Measurements from ENCODE around the gene RGS3.

Gene RGS3

DNA sequence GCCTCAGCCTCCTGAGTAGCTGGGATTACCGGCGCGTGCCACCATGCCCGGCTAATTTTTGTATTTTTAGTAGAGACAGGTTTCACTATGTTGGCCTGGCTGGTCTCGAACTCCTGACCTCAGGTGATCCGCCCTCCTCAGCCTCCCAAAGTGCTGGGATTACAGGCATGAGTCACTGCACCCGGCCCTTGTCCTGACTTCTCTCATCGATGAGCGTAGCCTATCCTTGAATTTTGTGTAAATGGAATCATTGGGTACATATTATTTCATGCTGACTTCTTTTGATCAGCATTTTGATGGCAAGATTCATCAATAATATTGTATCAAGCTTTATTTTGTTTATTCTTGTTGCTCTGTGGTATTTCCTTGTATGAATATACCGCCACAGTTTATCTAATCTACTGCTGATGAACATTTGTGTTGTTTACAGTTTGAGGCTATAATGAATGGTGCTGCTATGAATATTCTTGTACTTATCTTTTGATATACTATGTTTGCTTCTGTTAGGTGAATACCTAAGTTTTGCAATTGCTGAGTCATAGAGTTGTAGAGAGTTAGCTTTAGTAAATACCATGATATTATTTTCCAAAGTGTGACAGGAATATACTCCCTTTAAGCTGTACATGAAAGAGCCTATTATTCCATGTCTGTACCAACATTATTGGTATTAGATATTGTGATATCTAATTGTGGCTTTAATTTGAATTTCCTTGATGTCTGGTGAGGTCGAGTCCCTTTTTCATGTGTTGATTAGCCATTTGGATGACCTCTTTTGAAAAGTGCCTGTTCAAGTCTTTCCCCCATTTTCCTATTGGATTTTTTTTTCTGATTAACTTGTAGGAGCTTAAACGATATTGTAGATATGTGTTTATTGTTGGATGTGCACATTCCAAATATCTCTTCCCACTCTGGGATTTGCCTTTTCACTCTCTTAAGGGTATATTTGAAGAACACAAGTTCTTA lies 107.5 kb downstream of the RGS3 start (continued):
- no peak for TF ChIP-seq ISL1 (CRISPR knock-in tag; IDR thresholded peaks at IDR 0.05)

- TF ChIP-seq ZNF70 (CRISPR knock-in tag; IDR thresholded peaks at IDR 0.05) (no peak), SNAI2 (CRISPR knock-in tag; IDR thresholded peaks at IDR 0.05) (no peak), OSR1 (CRISPR knock-in tag; IDR thresholded peaks at IDR 0.05) (no peak), TOX (CRISPR knock-in tag; IDR thresholded peaks at IDR 0.05; ENCODE audit: borderline replicate concordance) (no peak)
- no peak for ATAC-seq
These were observed 108.7 kb downstream of the RGS3 start for GRCh38 chr9:113572076-113572861.

- no peak for ATAC-seq
These were observed 109.8 kb downstream of the RGS3 start for GRCh38 chr9:113573046-113573958.

DNA sequence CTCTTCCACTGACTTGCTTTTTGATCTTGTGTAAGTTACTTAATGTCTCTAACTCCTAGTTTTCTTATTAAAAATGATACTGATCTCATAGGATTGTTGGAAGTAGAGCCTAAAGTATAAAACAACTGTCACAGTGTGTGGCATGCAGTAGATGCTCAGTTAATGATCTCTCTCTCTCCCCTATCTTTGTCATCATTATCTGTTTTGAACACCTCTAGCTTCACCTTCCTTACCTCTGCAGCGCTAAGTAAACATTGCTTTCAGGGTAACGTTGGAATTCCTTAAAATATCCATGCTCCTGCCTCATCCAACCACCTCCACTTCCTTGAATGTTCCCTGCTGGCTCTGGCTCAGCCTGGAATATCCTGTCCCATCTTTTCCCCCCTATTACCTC lies 110.4 kb downstream of the RGS3 start:
- no peak for TF ChIP-seq ZC3H10 (CRISPR knock-in tag; IDR thresholded peaks at IDR 0.05)
- TF ChIP-seq PPARA (CRISPR knock-in tag; IDR thresholded peaks at IDR 0.05; ENCODE audit: borderline replicate concordance) = no peak
- no peak for ATAC-seq

More at GRCh38 chr9:113573046-113573958, 109.8 kb downstream of the RGS3 start:
- TF ChIP-seq ZNF565 (CRISPR knock-in tag; conservative IDR thresholded peaks at IDR 0.05; ENCODE audit: low read depth) (no peak), ZC3H10 (CRISPR knock-in tag; IDR thresholded peaks at IDR 0.05) (no peak), GLIS3 (CRISPR knock-in tag; IDR thresholded peaks at IDR 0.05) (no peak), ARNTL (CRISPR knock-in tag; IDR thresholded peaks at IDR 0.05; ENCODE audit: borderline replicate concordance, low read depth) (no peak), ZFP30 (CRISPR knock-in tag; IDR thresholded peaks at IDR 0.05) (no peak), PPARA (CRISPR knock-in tag; IDR thresholded peaks at IDR 0.05; ENCODE audit: borderline replicate concordance) (no peak), ISL1 (CRISPR knock-in tag; IDR thresholded peaks at IDR 0.05) (no peak)
- TF ChIP-seq, protein P1, sequence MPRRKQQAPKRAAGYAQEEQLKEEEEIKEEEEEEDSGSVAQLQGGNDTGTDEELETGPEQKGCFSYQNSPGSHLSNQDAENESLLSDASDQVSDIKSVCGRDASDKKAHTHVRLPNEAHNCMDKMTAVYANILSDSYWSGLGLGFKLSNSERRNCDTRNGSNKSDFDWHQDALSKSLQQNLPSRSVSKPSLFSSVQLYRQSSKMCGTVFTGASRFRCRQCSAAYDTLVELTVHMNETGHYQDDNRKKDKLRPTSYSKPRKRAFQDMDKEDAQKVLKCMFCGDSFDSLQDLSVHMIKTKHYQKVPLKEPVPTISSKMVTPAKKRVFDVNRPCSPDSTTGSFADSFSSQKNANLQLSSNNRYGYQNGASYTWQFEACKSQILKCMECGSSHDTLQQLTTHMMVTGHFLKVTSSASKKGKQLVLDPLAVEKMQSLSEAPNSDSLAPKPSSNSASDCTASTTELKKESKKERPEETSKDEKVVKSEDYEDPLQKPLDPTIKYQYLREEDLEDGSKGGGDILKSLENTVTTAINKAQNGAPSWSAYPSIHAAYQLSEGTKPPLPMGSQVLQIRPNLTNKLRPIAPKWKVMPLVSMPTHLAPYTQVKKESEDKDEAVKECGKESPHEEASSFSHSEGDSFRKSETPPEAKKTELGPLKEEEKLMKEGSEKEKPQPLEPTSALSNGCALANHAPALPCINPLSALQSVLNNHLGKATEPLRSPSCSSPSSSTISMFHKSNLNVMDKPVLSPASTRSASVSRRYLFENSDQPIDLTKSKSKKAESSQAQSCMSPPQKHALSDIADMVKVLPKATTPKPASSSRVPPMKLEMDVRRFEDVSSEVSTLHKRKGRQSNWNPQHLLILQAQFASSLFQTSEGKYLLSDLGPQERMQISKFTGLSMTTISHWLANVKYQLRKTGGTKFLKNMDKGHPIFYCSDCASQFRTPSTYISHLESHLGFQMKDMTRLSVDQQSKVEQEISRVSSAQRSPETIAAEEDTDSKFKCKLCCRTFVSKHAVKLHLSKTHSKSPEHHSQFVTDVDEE (CRISPR knock-in tag; IDR thresholded peaks at IDR 0.05) = no peak
- TF ChIP-seq, protein P2, sequence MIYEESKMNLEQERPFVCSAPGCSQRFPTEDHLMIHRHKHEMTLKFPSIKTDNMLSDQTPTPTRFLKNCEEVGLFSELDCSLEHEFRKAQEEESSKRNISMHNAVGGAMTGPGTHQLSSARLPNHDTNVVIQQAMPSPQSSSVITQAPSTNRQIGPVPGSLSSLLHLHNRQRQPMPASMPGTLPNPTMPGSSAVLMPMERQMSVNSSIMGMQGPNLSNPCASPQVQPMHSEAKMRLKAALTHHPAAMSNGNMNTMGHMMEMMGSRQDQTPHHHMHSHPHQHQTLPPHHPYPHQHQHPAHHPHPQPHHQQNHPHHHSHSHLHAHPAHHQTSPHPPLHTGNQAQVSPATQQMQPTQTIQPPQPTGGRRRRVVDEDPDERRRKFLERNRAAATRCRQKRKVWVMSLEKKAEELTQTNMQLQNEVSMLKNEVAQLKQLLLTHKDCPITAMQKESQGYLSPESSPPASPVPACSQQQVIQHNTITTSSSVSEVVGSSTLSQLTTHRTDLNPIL (CRISPR knock-in tag; IDR thresholded peaks at IDR 0.05; ENCODE audit: low read depth) = no peak

- ATAC-seq = no peak
- TF ChIP-seq, protein P2 (CRISPR knock-in tag; IDR thresholded peaks at IDR 0.05; ENCODE audit: low read depth) = no peak
- no peak for TF ChIP-seq ZFP3 (CRISPR knock-in tag; IDR thresholded peaks at IDR 0.05)
- TF ChIP-seq ZNF565 (CRISPR knock-in tag; conservative IDR thresholded peaks at IDR 0.05; ENCODE audit: low read depth) = no peak
- no peak for TF ChIP-seq CSDC2 (CRISPR knock-in tag; IDR thresholded peaks at IDR 0.05)
- TF ChIP-seq ZFP30 (CRISPR knock-in tag; IDR thresholded peaks at IDR 0.05) = no peak
- TF ChIP-seq, protein P1 (CRISPR knock-in tag; IDR thresholded peaks at IDR 0.05) = no peak
- TF ChIP-seq, protein P3, sequence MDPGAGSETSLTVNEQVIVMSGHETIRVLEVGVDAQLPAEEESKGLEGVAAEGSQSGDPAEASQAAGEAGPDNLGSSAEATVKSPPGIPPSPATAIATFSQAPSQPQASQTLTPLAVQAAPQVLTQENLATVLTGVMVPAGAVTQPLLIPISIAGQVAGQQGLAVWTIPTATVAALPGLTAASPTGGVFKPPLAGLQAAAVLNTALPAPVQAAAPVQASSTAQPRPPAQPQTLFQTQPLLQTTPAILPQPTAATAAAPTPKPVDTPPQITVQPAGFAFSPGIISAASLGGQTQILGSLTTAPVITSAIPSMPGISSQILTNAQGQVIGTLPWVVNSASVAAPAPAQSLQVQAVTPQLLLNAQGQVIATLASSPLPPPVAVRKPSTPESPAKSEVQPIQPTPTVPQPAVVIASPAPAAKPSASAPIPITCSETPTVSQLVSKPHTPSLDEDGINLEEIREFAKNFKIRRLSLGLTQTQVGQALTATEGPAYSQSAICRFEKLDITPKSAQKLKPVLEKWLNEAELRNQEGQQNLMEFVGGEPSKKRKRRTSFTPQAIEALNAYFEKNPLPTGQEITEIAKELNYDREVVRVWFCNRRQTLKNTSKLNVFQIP (CRISPR knock-in tag; IDR thresholded peaks at IDR 0.05; ENCODE audit: borderline replicate concordance, low read depth) = no peak
These were observed 111.1 kb downstream of the RGS3 start for GRCh38 chr9:113574441-113575262.
